HEK293T (cell line): Measurements from ENCODE around the gene NEMP1.

ENCODE experiments used
- CTCF ChIA-PET: fragments of 350-600 bp; formaldehyde crosslinking; extraction: SDS; loops from one replicate; lab custom pipeline; 2021; ENCODE audit warnings: antibody characterized with exemption, inconsistent platforms; lab: Yijun Ruan, JAX
- POLR2A ChIA-PET: fragments of 350-600 bp; formaldehyde crosslinking; extraction: SDS; loops from one replicate; lab custom pipeline; 2020; ENCODE audit warnings: antibody characterized with exemption, inconsistent platforms; lab: Yijun Ruan, JAX
- DNase-seq: peaks from one replicate; pipeline ENCODE4 v3.0.0; 2012; ENCODE audit warnings: mixed read lengths; ENCODE audit errors: extremely low spot score
- ARNT ChIP-seq: fragments of 450-650 bp; IDR thresholded peaks from 2 replicates; pipeline ENCODE4 v1.6.1; 2017; ENCODE audit warnings: mild to moderate bottlenecking
- BHLHE40 ChIP-seq: fragments of 450-650 bp; IDR thresholded peaks from 2 replicates; pipeline ENCODE4 v1.6.1; 2016; ENCODE audit warnings: mild to moderate bottlenecking, moderate library complexity, borderline replicate concordance
- CTBP1 ChIP-seq: fragments of 450-650 bp; IDR thresholded peaks from 2 replicates; pipeline ENCODE4 v1.6.1; 2016; ENCODE audit warnings: borderline replicate concordance
- ELF4 ChIP-seq: fragments of 450-650 bp; IDR thresholded peaks from 2 replicates; pipeline ENCODE4 v1.6.1; 2017; ENCODE audit warnings: antibody characterized with exemption
- FOXA1 ChIP-seq: fragments of 450-650 bp; IDR thresholded peaks from 2 replicates; pipeline ENCODE4 v1.6.1; 2016; ENCODE audit warnings: mild to moderate bottlenecking
- FOXK2 ChIP-seq: fragments of 450-650 bp; IDR thresholded peaks from 2 replicates; pipeline ENCODE4 v1.6.1; 2016; ENCODE audit warnings: mild to moderate bottlenecking
- FOXM1 ChIP-seq: fragments of 450-650 bp; IDR thresholded peaks from 2 replicates; pipeline ENCODE4 v1.6.1; 2017; ENCODE audit warnings: mild to moderate bottlenecking, borderline replicate concordance
- HDGF ChIP-seq: fragments of 450-650 bp; IDR thresholded peaks from 2 replicates; pipeline ENCODE4 v1.6.1; 2017; ENCODE audit warnings: antibody characterized with exemption, borderline replicate concordance
- L3MBTL2 ChIP-seq: fragments of 450-650 bp; conservative IDR thresholded peaks from 2 replicates; pipeline ENCODE4 v1.6.1; 2016; ENCODE audit warnings: mild to moderate bottlenecking
- LEF1 ChIP-seq: fragments of 450-650 bp; IDR thresholded peaks from 2 replicates; pipeline ENCODE4 v1.6.1; 2017; ENCODE audit warnings: mild to moderate bottlenecking, borderline replicate concordance
- NFRKB ChIP-seq: fragments of 450-650 bp; IDR thresholded peaks from 2 replicates; pipeline ENCODE4 v1.6.1; 2016; ENCODE audit warnings: mild to moderate bottlenecking, moderate library complexity
- PKNOX1 ChIP-seq: fragments of 450-650 bp; IDR thresholded peaks from 2 replicates; pipeline ENCODE4 v1.6.1; 2016
- SP1 ChIP-seq: fragments of 450-650 bp; IDR thresholded peaks from 2 replicates; pipeline ENCODE4 v1.6.1; 2017
- SUZ12 ChIP-seq: fragments of 450-650 bp; IDR thresholded peaks from 2 replicates; pipeline ENCODE4 v1.6.1; 2016; ENCODE audit warnings: mild to moderate bottlenecking
- TARDBP ChIP-seq: fragments of 450-650 bp; IDR thresholded peaks from 2 replicates; pipeline ENCODE4 v1.6.1; 2016
- ZNF384 ChIP-seq: fragments of 450-650 bp; IDR thresholded peaks from 2 replicates; pipeline ENCODE4 v1.6.1; 2016

NEMP1 gene

GRCh38 chr12:57072661-57073060 is 5.9 kb downstream of the NEMP1 start:
- TF ChIP-seq PKNOX1 (no peak), FOXA1 (no peak), ELF4 (no peak), TARDBP (no peak), HDGF (no peak), CTBP1 (no peak), FOXM1 (no peak), SUZ12 (no peak), BHLHE40 (no peak), SP1 (no peak), LEF1 (no peak), NFRKB (no peak), L3MBTL2 (no peak), ZNF384 (no peak)
- no peak for DNase-seq
- ChIA-PET POLR2A (interaction anchor here (1.3 to 4.7 kb wide), 2 partner anchors 39 kb away, joined by 5 to 46 read pairs; partner anchors contain the start of gene STAT6), CTCF (no interaction called here)

- ChIA-PET CTCF (interaction anchor here (0.5 to 3.9 kb wide), 10 partner anchors 10 to 107 kb away, joined by 3 to 48 read pairs (median 4); partner anchors contain the start of genes NEMP1 and STAT6), POLR2A (interaction anchor here (0.8 to 4.7 kb wide), 4 partner anchors 9 to 42 kb away, joined by 3 to 46 read pairs (median 8); partner anchors contain the start of genes NEMP1 and STAT6)
- peak; percentile 56 for DNase-seq
- TF ChIP-seq PKNOX1 (peak; percentile 50; the same call in 1 of the 2 replicates), BHLHE40 (no peak)
These were observed 9.1 kb downstream of the NEMP1 start for GRCh38 chr12:57069523-57069922.

DNA sequence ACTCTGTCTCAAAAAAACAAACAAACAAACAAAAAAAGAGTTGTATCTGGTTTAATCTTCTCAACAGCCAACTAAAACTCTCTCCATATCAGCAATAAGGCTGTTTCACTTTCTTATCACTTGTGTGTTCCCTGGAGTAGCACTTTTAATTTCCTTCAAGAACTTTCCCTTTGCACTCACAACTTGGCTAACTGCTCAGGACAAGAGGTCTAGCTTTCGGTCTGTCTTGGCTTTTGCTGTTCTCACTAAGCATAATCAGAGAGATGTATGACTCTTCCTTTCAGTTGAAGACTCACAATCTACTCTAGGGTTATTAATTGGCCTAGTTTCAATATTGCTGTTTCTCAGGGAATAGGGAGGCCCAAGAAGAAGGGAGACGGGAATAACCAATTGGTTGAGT is 12.3 kb downstream of the NEMP1 start:
- no peak for DNase-seq
- CTCF ChIA-PET = interaction anchor here (0.6 to 1.4 kb wide), 3 partner anchors 38 to 251 kb away, joined by 3 to 11 read pairs (median 9); partner anchors contain the start of gene STAT6
- POLR2A ChIA-PET = interaction anchor here (1.0 to 2.0 kb wide), 2 partner anchors 45 to 55 kb away, joined by 3 to 5 read pairs; partner anchors contain the start of gene STAT6
- no peak for TF ChIP-seq TARDBP
- TF ChIP-seq ELF4 = no peak
- no peak for TF ChIP-seq ARNT
- no peak for TF ChIP-seq CTBP1
- TF ChIP-seq FOXA1 = no peak
- TF ChIP-seq BHLHE40 = no peak
- TF ChIP-seq SP1 = no peak
- no peak for TF ChIP-seq FOXM1
- TF ChIP-seq NFRKB = no peak
- TF ChIP-seq SUZ12 = no peak
- no peak for TF ChIP-seq LEF1
- TF ChIP-seq FOXK2 = no peak
- no peak for TF ChIP-seq L3MBTL2
- no peak for TF ChIP-seq HDGF
- TF ChIP-seq PKNOX1 = no peak
- no peak for TF ChIP-seq ZNF384

- ChIA-PET POLR2A (no interaction called here), CTCF (no interaction called here)
- TF ChIP-seq ZNF384 (no peak), SUZ12 (no peak), TARDBP (no peak), FOXM1 (no peak), BHLHE40 (no peak), L3MBTL2 (no peak), FOXA1 (no peak), NFRKB (no peak), ARNT (no peak), ELF4 (no peak), HDGF (no peak)
- DNase-seq = no peak
These were observed 14.5 kb downstream of the NEMP1 start for GRCh38 chr12:57063991-57064685.

GRCh38 chr12:57058454-57058853 is 20.1 kb downstream of the NEMP1 start:
- DNase-seq = no peak
- TF ChIP-seq FOXM1 (no peak), SP1 (no peak)
- ChIA-PET CTCF (no interaction called here), POLR2A (no interaction called here)

GRCh38 chr12:57057067-57057751 is 21.4 kb downstream of the NEMP1 start:
- DNase-seq = no peak
- no peak for TF ChIP-seq FOXA1
- TF ChIP-seq CTBP1 = no peak
- TF ChIP-seq LEF1 = no peak
- TF ChIP-seq TARDBP = no peak
- no peak for TF ChIP-seq NFRKB
- no peak for TF ChIP-seq HDGF
- TF ChIP-seq ARNT = no peak
- no peak for TF ChIP-seq FOXM1
- no peak for TF ChIP-seq SUZ12
- TF ChIP-seq L3MBTL2 = no peak
- TF ChIP-seq ZNF384 = no peak
- TF ChIP-seq FOXK2 = no peak
- TF ChIP-seq ELF4 = no peak
- TF ChIP-seq BHLHE40 = no peak
- no peak for TF ChIP-seq SP1
- ChIA-PET CTCF (interaction anchor here (0.6 kb wide), 1 partner anchor 223 kb away, joined by 3 read pairs; no protein-coding TSS in a partner anchor), POLR2A (interaction anchor here (1.0 kb wide), 1 partner anchor 21 kb away, joined by 3 read pairs; the partner anchor contains the start of gene NEMP1)
